Activated CD4-positive, alpha-beta T cell treated with anti-CD3 and anti-CD28 coated beads, Interleukin-2, amount 10 ng/mL, durations not matched to agents 7 days and 5 days (primary cell): ENCODE data around the gene SPACA7. TPM values are rescaled to one million over a fixed set of nuclear protein-coding genes. Genes with fewer than 3 reads are reported as not detected.

Experiments
- CTCF ChIA-PET: fragments of 350-600 bp; sonication (Branson Sonifier 250); formaldehyde crosslinking; loops from one replicate; lab custom pipeline; 2021; ENCODE audit warnings: antibody characterized with exemption; lab: Charles Lee
- POLR2A ChIA-PET: fragments of 350-600 bp; sonication (Branson Sonifier 250); formaldehyde crosslinking; loops from one replicate; lab custom pipeline; 2021; ENCODE audit warnings: antibody characterized with exemption; lab: Charles Lee
- DNase-seq: peaks from one replicate; pipeline ENCODE4 v3.0.0-alpha.2; 2020
- H3K27ac Mint-ChIP-seq: one replicate; pipeline ENCODE4 v1.8.0; 2021; ENCODE audit warnings: mild to moderate bottlenecking, moderate library complexity, mixed read lengths
- H3K27me3 Mint-ChIP-seq: one replicate; pipeline ENCODE4 v1.8.0; 2021; ENCODE audit warnings: mixed read lengths
- H3K36me3 Mint-ChIP-seq: one replicate; pipeline ENCODE4 v1.8.0; 2021; ENCODE audit warnings: low read depth, mixed read lengths
- H3K4me1 Mint-ChIP-seq: one replicate; pipeline ENCODE4 v1.8.0; 2021; ENCODE audit warnings: mixed read lengths
- H3K4me3 Mint-ChIP-seq: one replicate; pipeline ENCODE4 v1.8.0; 2021; ENCODE audit warnings: mild to moderate bottlenecking, moderate library complexity, mixed read lengths
- H3K9me3 Mint-ChIP-seq: one replicate; pipeline ENCODE4 v1.8.0; 2021; ENCODE audit warnings: mixed read lengths
- total RNA-seq, 2 experiments: library from RNA; stranded (reverse); gene quantifications; one replicate each; pipeline ENCODE4 v1.2.3, GENCODE V29; 2021

The SPACA7 gene
- total RNA-seq, 2 experiments from 2014 or later, result not detected

DNA sequence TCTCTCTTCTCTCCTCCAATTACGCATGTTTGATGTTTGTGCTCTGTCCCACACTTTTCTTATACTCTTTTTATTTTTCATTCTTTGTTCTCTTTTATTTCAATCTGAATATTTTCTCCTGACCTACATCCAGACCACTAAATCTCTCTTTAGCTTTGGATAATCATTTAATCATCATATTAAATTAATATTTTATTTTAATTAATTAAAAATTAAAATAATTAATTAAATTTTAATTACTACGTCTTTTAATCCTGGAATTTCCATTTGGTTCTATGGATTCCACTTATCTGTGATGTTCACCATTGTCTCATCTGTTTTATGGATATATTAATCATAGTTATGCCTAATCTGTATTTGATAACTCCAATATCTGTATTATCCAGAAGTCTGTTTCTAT lies 62.4 kb downstream of the SPACA7 start:
- Mint-ChIP-seq H3K27ac (no peak overlapping the region), H3K9me3 (peaks cover 4% of the 10 kb centered on the region), H3K4me1 (no peaks in the 10 kb centered on the region), H3K27me3 (peaks cover 9% of the 10 kb centered on the region), H3K36me3 (no peaks in the 10 kb centered on the region), H3K4me3 (no peak overlapping the region)
- POLR2A ChIA-PET, result no interaction called here
- DNase-seq, result no peak
- CTCF ChIA-PET, result interaction anchor here (1.1 kb wide), 1 partner anchor 239 kb away, joined by 3 read pairs; no protein-coding TSS in a partner anchor

DNA sequence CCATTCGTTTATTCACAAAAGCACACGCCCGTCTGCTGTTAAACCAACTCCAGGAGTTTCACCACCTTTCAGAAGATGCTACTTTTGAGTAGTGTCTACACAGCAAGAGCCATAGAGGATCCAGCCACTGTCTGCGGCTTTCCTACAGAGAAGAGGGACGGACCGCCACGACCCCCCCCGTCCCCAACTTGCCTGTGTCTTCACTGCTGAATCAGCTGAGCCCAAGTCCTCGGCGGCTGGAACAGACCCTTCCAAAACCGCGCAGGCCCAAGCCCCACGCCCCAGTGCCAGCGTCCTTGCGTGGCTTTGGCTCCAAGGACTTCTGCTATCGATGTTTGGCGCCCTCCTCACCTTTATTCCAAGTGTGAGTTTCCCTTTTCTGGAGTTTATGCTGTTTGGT lies 65.1 kb downstream of the SPACA7 start:
- H3K9me3 Mint-ChIP-seq, result peaks cover 4% of the 10 kb centered on the region
- ChIA-PET CTCF (no interaction called here), POLR2A (no interaction called here)
- no peaks in the 10 kb centered on the region for H3K36me3 Mint-ChIP-seq
- peaks cover 11% of the 10 kb centered on the region for H3K27me3 Mint-ChIP-seq
- no peak overlapping the region for H3K4me3 Mint-ChIP-seq
- no peak for DNase-seq
- H3K27ac Mint-ChIP-seq, result no peak overlapping the region
- H3K4me1 Mint-ChIP-seq, result no peaks in the 10 kb centered on the region

DNA sequence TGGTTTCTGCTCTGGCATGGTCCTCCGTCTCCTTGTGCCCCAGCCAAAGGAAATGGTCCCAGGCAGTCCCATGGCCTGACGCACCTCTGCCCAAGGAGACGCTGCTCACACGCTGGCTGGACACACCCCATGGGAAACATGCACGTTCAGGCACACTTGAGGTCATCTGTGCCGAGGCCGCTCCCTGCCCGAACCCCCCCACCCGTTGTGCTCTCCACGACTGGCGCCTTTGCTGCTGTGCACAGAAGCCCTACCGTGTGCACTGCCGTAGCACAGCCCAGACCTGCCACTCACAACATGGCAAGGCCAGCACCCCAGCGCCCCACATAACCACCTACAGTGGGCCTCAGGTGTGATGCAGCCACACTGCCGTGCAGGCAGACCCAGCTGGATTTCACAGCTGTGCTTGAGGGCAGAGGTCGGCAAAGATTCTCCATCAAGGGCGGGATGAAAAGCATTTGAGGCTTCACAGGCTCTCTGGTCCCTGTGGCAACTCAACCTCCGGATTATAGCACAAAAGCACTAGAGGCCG lies 65.7 kb downstream of the SPACA7 start:
- no peak for DNase-seq
- Mint-ChIP-seq H3K36me3 (no peaks in the 10 kb centered on the region), H3K27ac (no peak overlapping the region), H3K27me3 (peaks cover 11% of the 10 kb centered on the region), H3K4me1 (no peaks in the 10 kb centered on the region), H3K9me3 (peaks cover 4% of the 10 kb centered on the region), H3K4me3 (no peak overlapping the region)
- ChIA-PET POLR2A (no interaction called here), CTCF (no interaction called here)

DNA sequence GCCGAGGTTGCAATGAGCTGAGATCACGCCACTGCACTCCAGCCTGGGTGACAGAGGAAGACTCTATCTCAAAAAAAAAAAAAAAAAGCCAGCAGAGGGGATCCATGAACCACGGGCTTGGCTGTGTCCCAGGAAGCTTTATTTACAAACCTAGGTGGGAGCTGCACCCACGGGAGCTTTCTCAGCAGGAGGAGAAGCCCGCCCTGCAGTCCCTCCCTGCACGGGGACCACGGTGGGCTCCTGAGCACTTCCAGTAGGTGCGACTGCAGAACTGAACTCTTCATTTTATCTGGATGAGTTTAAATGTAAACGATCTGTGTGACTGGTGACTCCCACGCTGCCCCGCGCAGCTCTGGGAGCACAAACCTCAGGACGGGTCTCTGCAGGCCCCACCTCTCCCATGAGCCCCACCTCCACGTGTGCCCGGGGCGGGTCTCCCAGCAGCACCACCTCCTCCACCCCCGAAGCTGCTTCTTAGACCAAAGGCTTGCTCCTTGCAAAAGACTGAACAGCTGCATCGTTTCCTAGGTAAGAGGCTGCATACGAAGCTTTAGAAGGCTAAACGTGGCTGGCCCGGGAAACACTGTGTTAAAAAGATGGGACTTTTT lies 66.4 kb downstream of the SPACA7 start:
- Mint-ChIP-seq H3K27ac (no peak overlapping the region), H3K4me3 (no peak overlapping the region), H3K36me3 (no peaks in the 10 kb centered on the region), H3K9me3 (peaks cover 4% of the 10 kb centered on the region), H3K27me3 (peaks cover 11% of the 10 kb centered on the region), H3K4me1 (no peaks in the 10 kb centered on the region)
- ChIA-PET CTCF (interaction anchor here (0.7 to 1.1 kb wide), 2 partner anchors 32 to 1280 kb away, joined by 3 read pairs; no protein-coding TSS in a partner anchor), POLR2A (no interaction called here)
- DNase-seq, result no peak

DNA sequence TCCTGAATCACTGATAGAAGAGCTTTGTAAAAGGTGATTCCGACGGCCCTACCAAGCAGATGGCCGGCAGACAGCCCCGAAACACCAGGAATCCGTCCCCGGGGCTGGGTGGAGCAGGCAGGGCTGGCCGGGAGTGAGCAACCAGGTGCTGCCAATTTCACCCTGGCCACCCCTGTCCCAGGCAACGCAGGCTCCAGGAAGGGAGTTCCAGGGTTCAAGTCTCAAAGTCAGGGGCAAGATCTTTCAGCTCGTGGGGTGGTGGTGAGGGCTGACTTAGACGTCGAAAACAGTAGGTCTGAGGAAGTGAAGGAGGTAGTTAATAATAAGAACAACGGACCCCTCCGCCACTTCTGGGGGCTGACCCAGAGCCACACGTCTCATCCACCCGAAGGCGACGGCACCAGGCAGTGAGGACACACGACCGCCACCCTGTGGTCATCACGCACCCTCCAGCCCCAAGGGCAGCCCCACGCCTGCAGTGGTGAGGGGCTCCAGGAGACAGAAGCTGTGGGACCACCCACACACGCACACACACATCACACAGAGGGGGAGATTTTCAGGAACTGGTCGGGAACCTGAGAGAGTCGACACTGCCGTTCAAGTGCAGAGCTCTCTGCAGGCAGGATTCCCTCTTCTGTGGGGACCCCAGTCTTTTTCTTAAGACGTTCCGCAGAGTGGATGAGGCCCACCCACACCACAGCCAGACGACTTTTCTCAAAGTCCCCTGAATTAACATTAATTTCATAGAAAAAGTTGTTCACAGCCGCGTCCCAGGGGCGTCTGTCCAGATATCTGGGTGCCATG lies 67.2 kb downstream of the SPACA7 start:
- ChIA-PET CTCF (interaction anchor here (0.7 to 1.1 kb wide), 3 partner anchors 13 to 1280 kb away, joined by 3 read pairs; no protein-coding TSS in a partner anchor), POLR2A (no interaction called here)
- peaks cover under 1% of the 10 kb centered on the region for H3K9me3 Mint-ChIP-seq
- H3K27me3 Mint-ChIP-seq, result peaks cover 9% of the 10 kb centered on the region
- no peak for DNase-seq
- no peaks in the 10 kb centered on the region for H3K36me3 Mint-ChIP-seq
- H3K4me1 Mint-ChIP-seq, result no peaks in the 10 kb centered on the region
- no peak overlapping the region for H3K4me3 Mint-ChIP-seq
- H3K27ac Mint-ChIP-seq, result no peak overlapping the region

DNA sequence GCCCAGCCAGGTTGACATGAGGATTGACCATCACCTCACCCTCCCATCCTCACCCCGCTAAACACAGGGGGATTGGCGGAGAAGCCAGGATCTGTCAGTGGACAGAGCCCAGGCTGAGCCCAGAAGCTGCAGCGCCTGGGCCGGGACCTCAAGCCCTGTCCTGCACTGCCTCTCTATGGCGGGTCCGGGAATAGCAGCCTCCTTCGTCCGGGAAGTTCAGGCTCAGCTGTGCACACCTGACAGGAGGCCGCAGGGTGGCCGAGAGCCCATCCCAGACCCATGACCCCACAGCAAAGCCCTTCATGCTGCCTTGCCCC lies 67.8 kb downstream of the SPACA7 start:
- Mint-ChIP-seq H3K27ac (no peak overlapping the region), H3K9me3 (no peaks in the 10 kb centered on the region), H3K4me3 (no peak overlapping the region), H3K4me1 (no peaks in the 10 kb centered on the region), H3K27me3 (peaks cover 8% of the 10 kb centered on the region), H3K36me3 (no peaks in the 10 kb centered on the region)
- ChIA-PET CTCF (interaction anchor here (1.0 kb wide), 1 partner anchor 14 kb away, joined by 3 read pairs; no protein-coding TSS in a partner anchor), POLR2A (no interaction called here)
- peak; percentile 58 for DNase-seq

DNA sequence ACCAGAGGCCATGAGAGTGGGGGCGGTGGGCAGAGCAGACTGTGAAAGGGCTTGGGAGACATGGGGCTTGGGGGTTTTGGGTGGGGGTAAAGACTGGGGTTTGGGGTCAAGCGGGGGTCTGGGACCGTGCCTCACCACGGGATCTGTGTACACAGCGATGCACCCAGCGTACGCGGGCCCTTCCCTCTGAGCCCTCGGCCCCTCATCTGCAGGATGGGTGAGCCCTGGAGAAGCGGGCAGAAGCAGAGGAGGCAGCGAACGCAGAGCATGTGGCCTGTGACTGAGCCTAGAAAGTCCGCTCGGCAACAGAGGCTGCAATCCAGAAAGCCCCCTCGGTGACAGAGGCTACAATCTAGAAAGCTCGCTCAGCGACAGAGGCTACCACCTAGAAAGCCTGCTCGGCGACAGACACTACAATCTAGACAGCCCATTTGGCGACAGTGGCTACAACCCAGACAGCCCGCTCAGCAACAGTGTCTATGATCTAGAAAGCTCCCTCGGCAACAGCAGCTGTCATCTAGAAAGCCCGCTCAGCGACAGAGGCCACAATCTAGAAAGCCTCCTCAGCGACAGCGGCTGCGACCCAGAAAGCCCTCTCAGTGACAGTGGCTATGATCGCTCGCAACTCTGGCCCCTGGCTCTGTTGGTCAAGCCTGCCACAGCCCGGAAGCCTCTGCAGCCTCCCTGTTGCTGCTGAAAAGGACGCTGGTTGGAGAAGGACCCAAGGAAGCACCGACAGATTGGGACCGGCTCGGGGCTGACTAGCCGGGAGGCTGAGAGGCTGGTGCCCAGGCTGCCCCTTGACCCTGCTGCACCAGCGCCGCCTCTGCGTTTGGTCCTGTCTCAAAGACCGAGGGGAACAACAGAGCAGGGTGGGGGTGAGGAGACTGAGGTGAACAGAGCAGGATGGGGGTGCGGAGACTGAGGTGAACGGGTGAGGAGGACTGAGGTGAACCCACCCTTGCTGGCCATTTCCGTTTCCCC lies 68.6 kb downstream of the SPACA7 start:
- H3K4me1 Mint-ChIP-seq, result no peaks in the 10 kb centered on the region
- no peaks in the 10 kb centered on the region for H3K9me3 Mint-ChIP-seq
- H3K27ac Mint-ChIP-seq, result no peak overlapping the region
- H3K36me3 Mint-ChIP-seq, result no peaks in the 10 kb centered on the region
- peaks cover 8% of the 10 kb centered on the region for H3K27me3 Mint-ChIP-seq
- ChIA-PET CTCF (interaction anchor here (1.0 kb wide), 1 partner anchor 14 kb away, joined by 3 read pairs; no protein-coding TSS in a partner anchor), POLR2A (no interaction called here)
- H3K4me3 Mint-ChIP-seq, result no peak overlapping the region
- DNase-seq, result no peak

DNA sequence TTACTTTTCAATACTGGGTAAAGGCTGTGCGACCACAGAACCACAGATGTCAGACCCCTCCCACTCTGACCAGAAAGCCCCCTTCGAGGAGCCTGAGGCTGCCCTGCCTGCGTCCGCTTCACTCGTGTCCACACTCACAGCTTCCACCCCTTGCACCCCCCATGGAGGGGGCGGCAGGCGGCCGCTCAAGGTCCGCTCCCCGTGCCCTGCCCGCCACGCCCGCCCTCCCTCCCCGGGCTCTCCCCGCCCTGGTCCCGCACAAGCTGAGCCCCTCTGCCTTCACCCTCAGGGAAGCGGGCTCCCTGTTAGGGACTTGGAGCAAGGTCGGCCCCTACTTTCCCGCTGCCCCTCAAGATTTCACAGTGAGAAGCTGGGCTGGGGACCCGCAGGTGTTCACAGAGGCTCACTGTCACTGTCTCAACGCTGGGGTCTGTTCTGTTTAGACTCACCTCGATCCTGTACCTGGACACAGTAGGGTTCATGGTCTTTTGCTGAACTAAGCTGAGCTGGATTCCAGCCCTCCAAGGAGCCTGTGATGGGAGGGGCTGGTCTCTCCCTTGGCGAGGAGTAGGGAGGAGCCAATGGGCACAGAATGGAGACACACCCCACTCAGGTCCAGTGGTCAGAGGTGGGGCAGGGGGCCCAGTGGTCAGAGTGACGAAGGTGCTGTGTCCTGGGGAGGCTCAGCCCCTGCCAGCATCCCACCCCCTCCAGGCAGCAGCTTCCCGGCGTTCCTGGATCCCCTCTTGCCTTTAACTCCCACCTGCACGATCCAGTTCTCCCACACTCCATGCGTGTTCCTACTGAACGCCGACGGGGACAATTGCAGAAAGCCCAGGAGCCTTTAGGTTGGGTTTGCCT lies 69.5 kb downstream of the SPACA7 start:
- H3K27ac Mint-ChIP-seq, result no peak overlapping the region
- POLR2A ChIA-PET, result no interaction called here
- H3K4me3 Mint-ChIP-seq, result no peak overlapping the region
- H3K27me3 Mint-ChIP-seq, result peaks cover 7% of the 10 kb centered on the region
- CTCF ChIA-PET, result no interaction called here
- no peaks in the 10 kb centered on the region for H3K36me3 Mint-ChIP-seq
- H3K4me1 Mint-ChIP-seq, result no peaks in the 10 kb centered on the region
- no peaks in the 10 kb centered on the region for H3K9me3 Mint-ChIP-seq
- DNase-seq, result no peak

DNA sequence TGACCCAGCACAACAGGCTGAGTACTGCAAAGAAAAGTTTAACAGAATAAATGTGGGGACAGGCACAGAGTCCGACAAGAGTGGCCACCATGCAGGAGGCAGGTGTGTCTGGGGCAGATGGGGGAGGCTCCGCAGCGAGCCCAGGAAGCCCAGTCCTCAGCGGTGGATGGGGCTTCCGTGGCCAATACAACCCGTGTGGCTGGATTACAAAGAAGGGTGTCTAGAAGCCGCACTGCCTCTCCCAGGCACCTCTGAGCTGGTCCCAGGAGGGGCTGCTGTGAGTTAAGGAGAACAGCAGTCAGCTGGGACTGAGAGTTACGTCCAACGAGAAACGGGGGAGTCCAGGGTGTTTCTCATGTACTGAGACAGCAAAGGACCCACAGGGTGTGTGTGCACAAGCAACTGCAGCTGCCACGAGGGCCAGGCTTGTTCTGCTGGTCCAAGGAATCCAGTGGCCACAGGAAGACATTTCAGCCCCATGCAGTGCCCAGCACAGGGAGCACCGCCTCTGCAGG lies 70.2 kb downstream of the SPACA7 start:
- Mint-ChIP-seq H3K27ac (no peak overlapping the region), H3K4me1 (no peaks in the 10 kb centered on the region), H3K36me3 (no peaks in the 10 kb centered on the region), H3K4me3 (no peak overlapping the region), H3K9me3 (no peaks in the 10 kb centered on the region), H3K27me3 (peaks cover 7% of the 10 kb centered on the region)
- ChIA-PET POLR2A (no interaction called here), CTCF (no interaction called here)
- DNase-seq, result no peak

DNA sequence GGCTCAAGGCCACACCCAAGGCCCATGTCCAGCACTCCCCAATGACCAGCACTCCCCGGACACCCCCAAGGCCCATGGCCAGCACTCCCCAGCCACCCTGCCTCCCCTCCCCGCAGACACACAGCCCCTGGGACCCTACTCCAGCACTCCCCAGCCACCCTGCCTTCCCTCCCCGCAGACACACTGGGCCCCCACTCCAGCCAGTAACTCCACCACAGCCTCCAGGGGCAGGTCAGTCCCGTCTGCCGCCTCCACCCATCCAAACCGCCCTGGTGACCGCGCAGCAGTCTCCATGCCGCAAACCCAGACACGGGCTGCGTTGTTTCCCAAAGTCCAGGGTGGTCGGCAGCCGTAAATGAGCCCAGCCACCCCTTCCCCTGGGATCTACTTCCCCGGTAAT lies 70.7 kb downstream of the SPACA7 start:
- ChIA-PET CTCF (no interaction called here), POLR2A (no interaction called here)
- Mint-ChIP-seq H3K9me3 (no peaks in the 10 kb centered on the region), H3K4me1 (no peaks in the 10 kb centered on the region), H3K27ac (no peak overlapping the region), H3K4me3 (no peak overlapping the region), H3K27me3 (peaks cover 7% of the 10 kb centered on the region), H3K36me3 (no peaks in the 10 kb centered on the region)
- DNase-seq, result no peak

DNA sequence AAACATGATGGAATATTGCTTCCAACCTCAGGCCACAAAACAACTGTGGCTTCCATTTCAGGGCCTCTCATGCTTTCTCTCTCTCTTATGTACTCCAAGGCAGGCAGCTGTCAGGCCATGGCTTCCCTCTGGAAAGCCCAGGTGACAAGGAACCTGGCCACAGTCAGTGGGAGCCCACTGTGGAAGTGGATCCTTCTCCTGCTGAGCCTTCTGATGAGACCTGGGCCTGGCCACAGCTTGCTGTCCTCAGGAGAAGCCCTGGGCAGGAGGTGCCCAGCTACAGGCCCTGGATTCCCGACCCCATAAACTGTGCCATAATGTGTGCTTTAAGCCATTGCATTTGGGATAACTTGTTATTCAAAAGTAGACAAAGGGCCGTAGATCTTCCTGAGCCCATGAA lies 71.2 kb downstream of the SPACA7 start:
- Mint-ChIP-seq H3K36me3 (no peaks in the 10 kb centered on the region), H3K27ac (no peak overlapping the region), H3K9me3 (no peaks in the 10 kb centered on the region), H3K4me1 (no peaks in the 10 kb centered on the region), H3K4me3 (no peak overlapping the region), H3K27me3 (peaks cover 7% of the 10 kb centered on the region)
- POLR2A ChIA-PET, result no interaction called here
- no peak for DNase-seq
- CTCF ChIA-PET, result no interaction called here
